Activated CD4-positive, alpha-beta T cell treated with anti-CD3 and anti-CD28 coated beads, Interleukin-2, amount 10 ng/mL, durations not matched to agents 7 days and 5 days (primary cell): ENCODE measurements around the gene UBXN1. TPM values are rescaled to one million over a fixed set of nuclear protein-coding genes. Genes with fewer than 3 reads are reported as not detected.

Experiments used
- total RNA-seq, 2 experiments: library from RNA; stranded (reverse); gene quantifications; one replicate each; pipeline ENCODE4 v1.2.3, GENCODE V29; 2021

The UBXN1 gene
- total RNA-seq, 2 experiments from 2014 or later: 126 to 146 TPM

Other genes starting within 250 kb of the UBXN1 start
- 100 to 1,000 TPM; 206 to 237 TPM for gene AHNAK, start 132.3 kb downstream of the UBXN1 start, total RNA-seq
- 1,000 to 10,000 TPM; 1,239 to 1,470 TPM for gene EEF1G, start 105.2 kb downstream of the UBXN1 start, total RNA-seq
- gene TUT1, start 87.5 kb downstream of the UBXN1 start, total RNA-seq: 10 to 100 TPM; 24.1 to 26.0 TPM
- 100 to 1,000 TPM; 270 to 299 TPM for gene MTA2, start 77.2 kb downstream of the UBXN1 start, total RNA-seq
- 100 to 1,000 TPM; 137 to 144 TPM for gene EML3, start 66.3 kb downstream of the UBXN1 start, total RNA-seq
- gene ROM1, start 65.8 kb downstream of the UBXN1 start, total RNA-seq: 1 to 10 TPM; 1.0 to 1.3 TPM
- gene B3GAT3, start 57.1 kb downstream of the UBXN1 start, total RNA-seq: 10 to 100 TPM; 63.4 to 71.1 TPM
- 100 to 1,000 TPM; 290 to 291 TPM for gene GANAB, start 32.5 kb downstream of the UBXN1 start, total RNA-seq
- 10 to 100 TPM; 26.3 to 27.6 TPM for gene INTS5, start 25.8 kb downstream of the UBXN1 start, total RNA-seq
- 10 to 100 TPM; 86.0 to 93.9 TPM for gene C11orf98, start 13.9 kb downstream of the UBXN1 start, total RNA-seq
- 10 to 100 TPM; 11.0 to 18.2 TPM for gene CSKMT, start 13.8 kb downstream of the UBXN1 start, total RNA-seq
- gene UQCC3, start 7.4 kb downstream of the UBXN1 start, total RNA-seq: 1 to 10 TPM; 6.7 to 7.4 TPM
- 10 to 100 TPM; 19.5 to 21.3 TPM for gene LBHD1, start 6.8 kb downstream of the UBXN1 start, total RNA-seq
- under 1 TPM; 0.17 to 0.40 TPM for gene LRRN4CL, start 10.5 kb upstream of the UBXN1 start, total RNA-seq
- 10 to 100 TPM; 28.3 to 41.0 TPM for gene BSCL2, start 28.4 kb upstream of the UBXN1 start, total RNA-seq
- not detected for gene GNG3, start 28.6 kb upstream of the UBXN1 start, total RNA-seq
- 10 to 100 TPM; 67.9 to 69.0 TPM for gene HNRNPUL2, start 48.4 kb upstream of the UBXN1 start, total RNA-seq
- gene TTC9C, start 49.4 kb upstream of the UBXN1 start, total RNA-seq: 10 to 100 TPM; 51.1 to 59.9 TPM
- 10 to 100 TPM; 14.3 to 18.5 TPM for gene ZBTB3, start 75.1 kb upstream of the UBXN1 start, total RNA-seq
- gene POLR2G, start 82.5 kb upstream of the UBXN1 start, total RNA-seq: 10 to 100 TPM; 87.2 to 99.8 TPM
- 10 to 100 TPM; 17.7 to 19.4 TPM for gene TAF6L, start 92.3 kb upstream of the UBXN1 start, total RNA-seq
- gene TMEM179B, start 108.3 kb upstream of the UBXN1 start, total RNA-seq: 10 to 100 TPM; 46.8 to 55.9 TPM
- 10 to 100 TPM; 17.9 to 19.4 TPM for gene TMEM223, start 112.9 kb upstream of the UBXN1 start, total RNA-seq
- 100 to 1,000 TPM; 110 to 121 TPM for gene NXF1, start 126.4 kb upstream of the UBXN1 start, total RNA-seq
- gene STX5, start 153.0 kb upstream of the UBXN1 start, total RNA-seq: 10 to 100 TPM; 34.1 to 41.0 TPM
- under 1 TPM in 1 of 2 experiments, not detected in 1; 0.48 TPM for gene TEX54, start 153.8 kb upstream of the UBXN1 start, total RNA-seq
- 10 to 100 TPM; 53.8 to 60.4 TPM for gene WDR74, start 160.5 kb upstream of the UBXN1 start, total RNA-seq
- 100 to 1,000 TPM; 153 to 157 TPM for gene SLC3A2, start 201.8 kb upstream of the UBXN1 start, total RNA-seq
- not detected for gene CHRM1, start 242.3 kb upstream of the UBXN1 start, total RNA-seq